Upper lobe of left lung (tissue), 4 donors: ENCODE measurements around the gene BRICD5.

Experiments
- CTCF ChIP-seq, 6 experiments: fragments of 450-650 bp in 4 of 6; fragments of 200-600 bp in 2 of 6; sonication (generic) in 2 of 6; IDR thresholded peaks; one replicate each; pipeline ENCODE4 v1.5.1; 2016 to 2019; ENCODE audit warnings: antibody characterized with exemption in 6 of 6
- POLR2A ChIP-seq, 4 donors: fragments of 450-650 bp; IDR thresholded peaks; one replicate each; pipeline ENCODE4 v1.5.1; 2016 to 2017; ENCODE audit warnings: antibody characterized with exemption in 4 of 4, mild to moderate bottlenecking in 2 of 4

GRCh38 chr16:2207872-2208271, 2.8 kb downstream of the BRICD5 start:
- no peak for TF ChIP-seq POLR2A (IDR thresholded peaks at IDR 0.05)
- no peak for TF ChIP-seq CTCF (IDR thresholded peaks at IDR 0.05)
